K562 (cell line): ENCODE data around the gene HOXA9. TPM values are rescaled to one million over a fixed set of nuclear protein-coding genes. Genes with fewer than 3 reads are reported as not detected.

Experiments
- ATAC-seq: fragments of 200-7000 bp; cut with Tn5 transposase; 3 replicates; pipeline ENCODE4 v1.9.1; 2020; ENCODE audit warnings: moderate library complexity
- BruUV-seq: library from RNA; stranded (reverse); fragments of 400-500 nt; replicated peaks from 2 replicates; lab custom pipeline; 2021; lab: Mats Ljungman, UMichigan
- CTCF ChIA-PET: fragments of 300-600 bp; formaldehyde crosslinking; extraction: SDS; loops from one replicate; lab custom pipeline; 2021; ENCODE audit warnings: low intra/inter-chr PET ratio; lab: Yijun Ruan, JAX
- POLR2A ChIA-PET: fragments of 300-600, 350-650 bp; sonication (Branson Sonifier 250); formaldehyde crosslinking; extraction: SDS; loops from one replicate; lab custom pipeline; 2021; ENCODE audit warnings: antibody characterized with exemption, inconsistent platforms; lab: Yijun Ruan, JAX
- DNase-seq, 4 experiments: peaks; one replicate each; pipeline versions ENCODE4 v3.0.0 to v3.0.0-alpha.2; 2011 to 2018; ENCODE audit warnings: low spot score in 3 of 4, mixed read lengths in 3 of 4; ENCODE audit errors: extremely low read depth in 1 of 4
- FAIRE-seq: peaks from 2 replicates; lab custom pipeline; 2011; peaks lifted over from hg19 to GRCh38; lab: Jason Lieb, UNC
- H2AFZ ChIP-seq: 2 replicates; pipeline ENCODE4 v1.6.0; 2011; ENCODE audit warnings: low read depth, low read length, control low read depth, inconsistent platforms
- H3K27ac ChIP-seq: fragments of 200-600 bp; 3 replicates; pipeline ENCODE4 v1.8.0; 2011; ENCODE audit warnings: low read depth, mild to moderate bottlenecking, control low read depth, inconsistent platforms, low read length, moderate library complexity, mixed read lengths; ENCODE audit errors: extremely low read depth
- H3K27me3 ChIP-seq, 2 experiments: fragments of 300-600 bp in 1 of 2; 2 replicates in 1 of 2; 3 replicates in 1 of 2; pipeline versions ENCODE4 v1.6.0 to v1.8.0; 2011; ENCODE audit warnings: inconsistent platforms in 2 of 2, low read length in 2 of 2, mild to moderate bottlenecking in 1 of 2, mixed read lengths in 1 of 2, moderate library complexity in 1 of 2; ENCODE audit not compliant: control insufficient read depth in 2 of 2, insufficient read depth in 2 of 2
- H3K36me3 ChIP-seq: fragments of 300-600 bp; 3 replicates; pipeline ENCODE4 v1.8.0; 2011; ENCODE audit warnings: mild to moderate bottlenecking, low read length, inconsistent platforms; ENCODE audit not compliant: control insufficient read depth, insufficient read depth
- H3K4me1 ChIP-seq, 2 experiments: fragments of 200-600 bp in 1 of 2; replicated peaks in 1 of 2; 2 replicates in 1 of 2; 3 replicates in 1 of 2; pipeline versions ENCODE4 v1.5.1 to v1.8.0; 2011; ENCODE audit warnings: inconsistent platforms in 2 of 2, low read length in 2 of 2, mild to moderate bottlenecking in 1 of 2, mixed read lengths in 1 of 2, moderate library complexity in 1 of 2; ENCODE audit not compliant: control insufficient read depth in 2 of 2, insufficient read depth in 2 of 2
- H3K4me2 ChIP-seq: 2 replicates; pipeline ENCODE4 v1.6.1; 2011; ENCODE audit warnings: low read length, control low read depth, inconsistent platforms, mixed read lengths; ENCODE audit not compliant: insufficient read depth
- H3K4me3 ChIP-seq: fragments of 200-600 bp; sonication (generic), shearing (Covaris generic); 2 replicates; pipeline ENCODE4 v1.5.1; 2016; ENCODE audit warnings: control low read depth, inconsistent platforms
- H3K79me2 ChIP-seq: fragments of 200-600 bp; 3 replicates; pipeline ENCODE4 v1.8.0; 2011; ENCODE audit warnings: low read length, inconsistent platforms; ENCODE audit not compliant: control insufficient read depth, insufficient read depth
- H3K9ac ChIP-seq, 2 experiments: 2 replicates each; pipeline versions ENCODE4 v1.6.0 to v1.6.1; 2011; ENCODE audit warnings: low read depth in 2 of 2, low read length in 2 of 2, control low read depth in 1 of 2, inconsistent platforms in 1 of 2, mild to moderate bottlenecking in 1 of 2, mixed read lengths in 1 of 2; ENCODE audit not compliant: insufficient read depth in 1 of 2
- H3K9me1 ChIP-seq: one replicate; pipeline ENCODE4 v1.6.0; 2011; ENCODE audit warnings: inconsistent platforms, mild to moderate bottlenecking, low read length, moderate library complexity; ENCODE audit not compliant: control insufficient read depth, insufficient read depth
- H3K9me3 ChIP-seq: replicated peaks from 2 replicates; pipeline ENCODE4 v1.5.1; 2011; ENCODE audit warnings: low read depth, low read length, inconsistent platforms; ENCODE audit not compliant: control insufficient read depth, insufficient read depth
- H4K20me1 ChIP-seq: replicated peaks from 2 replicates; pipeline ENCODE4 v1.6.1; 2011; ENCODE audit warnings: low read length, inconsistent platforms, mixed read lengths; ENCODE audit not compliant: control insufficient read depth, insufficient read depth
- ATF3 ChIP-seq, 2 experiments: fragments of 450-650 bp in 1 of 2; sonication (generic) in 1 of 2; formaldehyde crosslinking in 1 of 2; IDR thresholded peaks in 1 of 2; conservative IDR thresholded peaks in 1 of 2; 2 replicates each; pipeline versions ENCODE4 v1.6.1 to v1.8.1; 2016 to 2023; ENCODE audit warnings: mild to moderate bottlenecking in 2 of 2, moderate library complexity in 2 of 2, inconsistent platforms in 1 of 2, missing genetic modification reagents in 1 of 2
- C11orf30 ChIP-seq: fragments of 450-650 bp; IDR thresholded peaks from 2 replicates; pipeline ENCODE4 v1.6.1; 2016; ENCODE audit warnings: low read depth, mild to moderate bottlenecking
- CBFB ChIP-seq: sonication (generic); formaldehyde crosslinking; IDR thresholded peaks from 2 replicates; pipeline ENCODE4 v1.4.0; 2020; ENCODE audit warnings: mild to moderate bottlenecking, missing genetic modification reagents
- CREB1 ChIP-seq, 2 experiments: sonication (generic) in 1 of 2; formaldehyde crosslinking in 1 of 2; IDR thresholded peaks; 2 replicates each; pipeline versions ENCODE4 v1.6.1 to v1.8.0; 2012 to 2022; ENCODE audit warnings: inconsistent platforms in 1 of 2, mild to moderate bottlenecking in 1 of 2, missing genetic modification reagents in 1 of 2, moderate library complexity in 1 of 2
- FUS ChIP-seq: fragments of 200-400 bp; formaldehyde crosslinking; optimal IDR thresholded peaks from 2 replicates; pipeline ENCODE3; 2017; ENCODE audit warnings: low read depth, low read length
- HBP1 ChIP-seq: fragments of 450-650 bp; formaldehyde crosslinking; IDR thresholded peaks from 2 replicates; pipeline ENCODE4 v1.4.0; 2022; ENCODE audit warnings: missing genetic modification characterization
- HDAC6 ChIP-seq: IDR thresholded peaks from 2 replicates; pipeline ENCODE4 v1.6.1; 2012; ENCODE audit warnings: low read depth, mild to moderate bottlenecking, control low read depth, inconsistent platforms, low read length, moderate library complexity
- HOMEZ ChIP-seq: fragments of 250-450 bp; sonication (Bioruptor Pico); IDR thresholded peaks from 2 replicates; pipeline ENCODE4 v1.4.0; 2020; ENCODE audit warnings: mild to moderate bottlenecking, moderate library complexity
- MCM2 ChIP-seq: fragments of 450-650 bp; IDR thresholded peaks from 2 replicates; pipeline ENCODE4 v1.6.1; 2017; ENCODE audit warnings: low read depth, mild to moderate bottlenecking
- NEUROD1 ChIP-seq: fragments of 150-350 bp; IDR thresholded peaks from 2 replicates; pipeline ENCODE4 v1.6.1; 2014; ENCODE audit warnings: borderline replicate concordance, low read length, low read depth; ENCODE audit not compliant: partially characterized antibody
- RBFOX2 ChIP-seq: fragments of 200-400 bp; formaldehyde crosslinking; IDR thresholded peaks from 2 replicates; pipeline ENCODE4 v1.6.1; 2017; ENCODE audit warnings: low read depth, mild to moderate bottlenecking, low read length, moderate library complexity
- THRAP3 ChIP-seq: fragments of 450-650 bp; IDR thresholded peaks from 2 replicates; pipeline ENCODE4 v1.6.1; 2016; ENCODE audit warnings: mild to moderate bottlenecking, inconsistent platforms, borderline replicate concordance
- TSHZ1 ChIP-seq: fragments of 250-450 bp; sonication (Bioruptor Pico); IDR thresholded peaks from 2 replicates; pipeline ENCODE4 v1.4.0; 2020; ENCODE audit warnings: mild to moderate bottlenecking, moderate library complexity
- ZNF24 ChIP-seq: fragments of 450-650 bp; IDR thresholded peaks from 2 replicates; pipeline ENCODE4 v1.6.1; 2016
- ZZZ3 ChIP-seq: fragments of 450-650 bp; IDR thresholded peaks from 2 replicates; pipeline ENCODE4 v1.6.1; 2016; ENCODE audit warnings: antibody characterized with exemption, mild to moderate bottlenecking, moderate library complexity
- WGBS: fragments of 100-300 bp; shearing (Covaris generic); methylation state at CpG from one replicate; pipeline ENCODE4 v1.1.6; 2016; ENCODE audit warnings: low coverage, mixed read lengths; ENCODE audit not compliant: insufficient coverage; ENCODE audit errors: missing lambda C conversion rate; 5-methylcytosine and 5-hydroxymethylcytosine counted together
- in situ Hi-C: fragments of 300-500 bp; cut with MboI; formaldehyde crosslinking; loops from 4 replicates; pipeline ENCODE4 v1.15.0; 2018; ENCODE audit warnings: inconsistent platforms, mixed read lengths
- intact Hi-C: fragments of 100-400 bp; cut with micrococcal nuclease; formaldehyde crosslinking; loops from 2 replicates; pipeline ENCODE4 v1.14.2; 2022
- polyA plus RNA-seq, 8 experiments: library from polyadenylated mRNA; depleted of rRNA in 4 of 8; stranded (reverse) in 5 of 8; unstranded in 3 of 8; fragments of >200 nt; fragmentation: Nextera tagmentation in 2 of 8; fragmentation: Illumina TruSeq in 1 of 8; extraction: Ambion mirVana in 2 of 8; extraction: Trizol in 1 of 8; gene quantifications; 2 replicates each; pipeline versions ENCODE4 v1.2.1 to v1.2.3, GENCODE V29; 2011 to 2014; ENCODE audit warnings: inconsistent platforms in 1 of 8, missing spikeins in 1 of 8
- total RNA-seq, 7 experiments: library from RNA; depleted of rRNA in 6 of 7; stranded (reverse); fragments of >200 nt in 6 of 7; fragmentation: Illumina TruSeq in 2 of 7; extraction: Trizol in 2 of 7; gene quantifications; 2 replicates each; pipeline versions ENCODE4 v1.2.1 to v1.2.3, GENCODE V29; 2011 to 2021; ENCODE audit warnings: low replicate concordance in 1 of 7

The HOXA9 gene
- total and polyA plus RNA-seq, 9 of the 15 experiments (the other 6 are each of a cell fraction or from before 2014, with no cell fraction given): not detected

GRCh38 chr7:27204851-27205322 is 39.5 kb upstream of the HOXA9 start:
- H4K20me1 ChIP-seq: peaks cover 9% of the 10 kb centered on the region; the same call in 1 of the 2 replicates
- BruUV-seq: no TSS peak
- POLR2A ChIA-PET: no interaction called here
- CTCF ChIA-PET: interaction anchor here (0.7 kb wide), 1 partner anchor 27 kb away, joined by 3 read pairs; no protein-coding TSS in a partner anchor
- H3K4me1 ChIP-seq: peaks cover 0 to 15% of the 10 kb centered on the region in 2 experiments; a peak in 2 of 5 replicates
- intact Hi-C loops: no loop called here
- H3K4me2 ChIP-seq: no peak overlapping the region
- in situ Hi-C loops: loop anchor here (5.0 to 10.0 kb wide), 4 partner anchors 370 to 812 kb away; no protein-coding TSS in a partner anchor
- H3K27ac ChIP-seq: no peak overlapping the region
- ATAC-seq: no peak
- H3K79me2 ChIP-seq: no peaks in the 10 kb centered on the region
- H2AFZ ChIP-seq: no peak overlapping the region
- no peaks in the 10 kb centered on the region for H3K36me3 ChIP-seq
- H3K9ac ChIP-seq: no peak overlapping the region
- H3K9me3 ChIP-seq: no peaks in the 10 kb centered on the region
- H3K9me1 ChIP-seq: no peaks in the 10 kb centered on the region
- FAIRE-seq: no peak
- no peak overlapping the region for H3K4me3 ChIP-seq
- peaks cover 45 to 77% of the 10 kb centered on the region in 2 experiments for H3K27me3 ChIP-seq
- no peak for DNase-seq
- WGBS: 12% methylated on average over 33 of the region's 41 CpGs
- no peak for TF ChIP-seq FUS
- TF ChIP-seq NEUROD1: no peak
- TF ChIP-seq ZZZ3: no peak
- TF ChIP-seq THRAP3: no peak
- TF ChIP-seq ZNF24: no peak
- no peak for TF ChIP-seq C11orf30
- TF ChIP-seq ATF3 (IDR thresholded peaks at IDR 0.05): no peak
- no peak for TF ChIP-seq ATF3 (CRISPR knock-in tag; conservative IDR thresholded peaks at IDR 0.05)
- no peak for TF ChIP-seq HBP1 (CRISPR knock-in tag)
- no peak for TF ChIP-seq RBFOX2
- TF ChIP-seq HOMEZ (CRISPR knock-in tag): no peak
- TF ChIP-seq CREB1 (IDR thresholded peaks at IDR 0.05): no peak
- TF ChIP-seq CREB1 (CRISPR knock-in tag; IDR thresholded peaks at IDR 0.05): no peak
- TF ChIP-seq HDAC6: no peak
- no peak for TF ChIP-seq TSHZ1 (CRISPR knock-in tag)
- TF ChIP-seq CBFB (CRISPR knock-in tag): no peak
- no peak for TF ChIP-seq MCM2
